WTC11 (cell line): ENCODE results near the gene TPR.

Experiments
- CREM ChIP-seq: sonication (generic); formaldehyde crosslinking; IDR thresholded peaks from 2 replicates; pipeline ENCODE4 v1.8.1; 2022; ENCODE audit warnings: mild to moderate bottlenecking, missing genetic modification reagents, moderate library complexity
- CTCF ChIP-seq: fragments of 200-600 bp; IDR thresholded peaks from 2 replicates; pipeline ENCODE4 v1.8.0; 2022; ENCODE audit warnings: antibody characterized with exemption
- MYBL2 ChIP-seq: sonication (generic); formaldehyde crosslinking; IDR thresholded peaks from 2 replicates; pipeline ENCODE4 v1.8.1; 2023; ENCODE audit warnings: mild to moderate bottlenecking, moderate library complexity, missing genetic modification reagents
- RELA ChIP-seq: sonication (generic); formaldehyde crosslinking; IDR thresholded peaks from 2 replicates; pipeline ENCODE4 v1.8.1; 2022; ENCODE audit warnings: missing genetic modification reagents, mild to moderate bottlenecking, borderline replicate concordance
- TEAD4 ChIP-seq: sonication (generic); formaldehyde crosslinking; IDR thresholded peaks from 2 replicates; pipeline ENCODE4 v1.8.0; 2022; ENCODE audit warnings: mild to moderate bottlenecking, missing genetic modification reagents

- TF ChIP-seq CTCF (no peak), CREM (no peak), TEAD4 (CRISPR knock-in tag) (no peak), MYBL2 (no peak), RELA (CRISPR knock-in tag) (no peak)
Observed at GRCh38 chr1:186289943-186290545, 85.0 kb downstream of the TPR start.
